8988T (cell line): ENCODE results near the gene SLC2A10.
"Not testable (repeated sequence)": the region's sequence is repeated elsewhere in the genome, so short reads cannot be mapped to it uniquely, and the experiment has no call there.

Experiments
- DNase-seq: peaks from one replicate; pipeline ENCODE4 v3.0.0; 2011

SLC2A10 gene

GRCh38 chr20:46709459-46710152 lies at the start of gene SLC2A10:
TSS of gene SLC2A10 (plus strand) at chr20:46709649. CDS start at chr20:46709737, 88 bp downstream.
- peak; percentile 84 for DNase-seq

GRCh38 chr20:46660487-46660886 lies 49.0 kb upstream of the SLC2A10 start:
- no peak for DNase-seq

- no peak for DNase-seq
Measured at GRCh38 chr20:46661659-46662058, 47.8 kb upstream of the SLC2A10 start.

GRCh38 chr20:46663531-46663930 lies 45.9 kb upstream of the SLC2A10 start:
- DNase-seq: no peak

GRCh38 chr20:46665602-46666001 lies 43.8 kb upstream of the SLC2A10 start:
- DNase-seq: no peak

- DNase-seq: no peak
Measured at GRCh38 chr20:46666306-46666705, 43.1 kb upstream of the SLC2A10 start.

- DNase-seq: no peak
Measured at GRCh38 chr20:46666818-46667515, 42.5 kb upstream of the SLC2A10 start.

GRCh38 chr20:46670228-46670584 lies 39.2 kb upstream of the SLC2A10 start:
- DNase-seq: no peak

- DNase-seq: no peak
Measured at GRCh38 chr20:46670585-46671584, 38.6 kb upstream of the SLC2A10 start.

- no peak for DNase-seq
Measured at GRCh38 chr20:46671866-46672542, 37.4 kb upstream of the SLC2A10 start.

- no peak for DNase-seq
Measured at GRCh38 chr20:46672543-46673148, 36.8 kb upstream of the SLC2A10 start.

GRCh38 chr20:46673394-46674252 lies 35.8 kb upstream of the SLC2A10 start:
- no peak for DNase-seq

GRCh38 chr20:46674253-46675083 lies 35.0 kb upstream of the SLC2A10 start:
- no peak for DNase-seq

- DNase-seq: not testable (repeated sequence)
Measured at GRCh38 chr20:46676649-46677316, 32.7 kb upstream of the SLC2A10 start.

GRCh38 chr20:46677608-46678007 lies 31.8 kb upstream of the SLC2A10 start:
- no peak for DNase-seq

GRCh38 chr20:46678516-46678915 lies 30.9 kb upstream of the SLC2A10 start:
- DNase-seq: no peak

GRCh38 chr20:46680684-46681031 lies 28.8 kb upstream of the SLC2A10 start:
- DNase-seq: no peak

GRCh38 chr20:46681032-46681854 lies 28.2 kb upstream of the SLC2A10 start:
- DNase-seq: peak; percentile 51
